Measurements from ENCODE around the gene MED12.

The MED12 gene

GRCh38 chrX:71098302-71098701 is 20.1 kb upstream of the MED12 start:
- Histone ChIP-seq H3K4me1 (peaks cover 11% of the 10 kb centered on the region), H3K36me3 (no peaks in the 10 kb centered on the region), H3K9me3 (no peaks in the 10 kb centered on the region), H3K4me3 (ENCODE audit: low read depth, low read length) (no peak overlapping the region), H3K27me3 (no peaks in the 10 kb centered on the region)
- DNase-seq, result peak; percentile 61
- TF ChIP-seq, protein P1, sequence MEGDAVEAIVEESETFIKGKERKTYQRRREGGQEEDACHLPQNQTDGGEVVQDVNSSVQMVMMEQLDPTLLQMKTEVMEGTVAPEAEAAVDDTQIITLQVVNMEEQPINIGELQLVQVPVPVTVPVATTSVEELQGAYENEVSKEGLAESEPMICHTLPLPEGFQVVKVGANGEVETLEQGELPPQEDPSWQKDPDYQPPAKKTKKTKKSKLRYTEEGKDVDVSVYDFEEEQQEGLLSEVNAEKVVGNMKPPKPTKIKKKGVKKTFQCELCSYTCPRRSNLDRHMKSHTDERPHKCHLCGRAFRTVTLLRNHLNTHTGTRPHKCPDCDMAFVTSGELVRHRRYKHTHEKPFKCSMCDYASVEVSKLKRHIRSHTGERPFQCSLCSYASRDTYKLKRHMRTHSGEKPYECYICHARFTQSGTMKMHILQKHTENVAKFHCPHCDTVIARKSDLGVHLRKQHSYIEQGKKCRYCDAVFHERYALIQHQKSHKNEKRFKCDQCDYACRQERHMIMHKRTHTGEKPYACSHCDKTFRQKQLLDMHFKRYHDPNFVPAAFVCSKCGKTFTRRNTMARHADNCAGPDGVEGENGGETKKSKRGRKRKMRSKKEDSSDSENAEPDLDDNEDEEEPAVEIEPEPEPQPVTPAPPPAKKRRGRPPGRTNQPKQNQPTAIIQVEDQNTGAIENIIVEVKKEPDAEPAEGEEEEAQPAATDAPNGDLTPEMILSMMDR (IDR thresholded peaks at IDR 0.05; ENCODE audit: low read depth, low read length), result peak; percentile 64

DNA sequence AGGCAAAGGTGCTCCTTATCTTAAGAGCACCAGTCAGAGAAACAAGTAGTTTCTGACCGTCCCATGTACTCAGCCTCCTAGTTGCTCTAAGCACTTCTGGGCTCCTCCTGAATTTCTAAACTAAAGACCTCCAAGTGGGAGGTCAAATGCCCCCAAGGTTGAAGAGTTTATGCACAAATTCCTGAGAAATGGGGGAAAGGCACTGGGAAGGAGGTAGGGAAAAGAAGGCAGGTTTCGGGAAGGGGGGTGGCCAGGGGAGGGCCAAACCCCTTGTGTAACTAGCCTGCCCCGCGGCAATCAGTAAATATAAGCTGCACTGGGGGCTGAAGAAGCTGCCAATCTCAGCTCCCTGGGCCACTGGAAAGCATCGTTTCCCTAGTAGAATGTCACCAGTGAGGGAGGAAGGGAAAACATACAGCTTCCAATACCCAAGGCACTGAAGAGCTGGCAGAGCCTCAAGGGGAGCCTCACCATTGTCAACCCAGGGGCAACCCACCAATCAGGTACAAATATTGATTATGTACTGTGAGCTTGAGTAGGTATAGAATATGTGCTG is 19.4 kb upstream of the MED12 start:
- Histone ChIP-seq H3K36me3 (no peaks in the 10 kb centered on the region), H3K4me3 (ENCODE audit: low read depth, low read length) (no peak overlapping the region), H3K27me3 (no peaks in the 10 kb centered on the region), H3K4me1 (peaks cover 11% of the 10 kb centered on the region), H3K9me3 (no peaks in the 10 kb centered on the region)
- TF ChIP-seq, protein P1 (IDR thresholded peaks at IDR 0.05; ENCODE audit: low read depth, low read length), result no peak
- no peak for DNase-seq

DNA sequence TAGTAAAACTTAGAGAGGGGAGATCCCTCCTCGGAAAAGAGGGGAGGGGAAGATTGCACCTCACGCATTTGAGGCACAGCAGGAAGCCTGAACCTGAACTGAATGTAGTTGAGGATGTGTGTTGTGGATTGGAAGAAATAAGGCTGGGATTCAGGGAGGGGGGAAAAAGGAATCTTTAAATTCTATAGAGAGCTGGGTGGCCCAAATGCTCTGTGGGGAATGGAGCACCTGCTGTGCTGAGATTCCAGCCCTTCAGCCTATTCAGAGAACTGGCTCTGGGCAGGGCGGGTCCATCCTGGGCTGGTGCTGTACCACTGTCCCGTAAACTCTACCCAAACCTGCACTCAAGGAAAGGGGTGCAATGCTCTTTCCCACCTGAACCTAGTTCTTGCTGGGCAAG is 18.7 kb upstream of the MED12 start:
- Histone ChIP-seq H3K27me3 (no peaks in the 10 kb centered on the region), H3K36me3 (no peaks in the 10 kb centered on the region), H3K4me1 (peaks cover 13% of the 10 kb centered on the region), H3K4me3 (ENCODE audit: low read depth, low read length) (no peak overlapping the region), H3K9me3 (no peaks in the 10 kb centered on the region)
- DNase-seq, result no peak
- TF ChIP-seq, protein P1 (IDR thresholded peaks at IDR 0.05; ENCODE audit: low read depth, low read length), result no peak

DNA sequence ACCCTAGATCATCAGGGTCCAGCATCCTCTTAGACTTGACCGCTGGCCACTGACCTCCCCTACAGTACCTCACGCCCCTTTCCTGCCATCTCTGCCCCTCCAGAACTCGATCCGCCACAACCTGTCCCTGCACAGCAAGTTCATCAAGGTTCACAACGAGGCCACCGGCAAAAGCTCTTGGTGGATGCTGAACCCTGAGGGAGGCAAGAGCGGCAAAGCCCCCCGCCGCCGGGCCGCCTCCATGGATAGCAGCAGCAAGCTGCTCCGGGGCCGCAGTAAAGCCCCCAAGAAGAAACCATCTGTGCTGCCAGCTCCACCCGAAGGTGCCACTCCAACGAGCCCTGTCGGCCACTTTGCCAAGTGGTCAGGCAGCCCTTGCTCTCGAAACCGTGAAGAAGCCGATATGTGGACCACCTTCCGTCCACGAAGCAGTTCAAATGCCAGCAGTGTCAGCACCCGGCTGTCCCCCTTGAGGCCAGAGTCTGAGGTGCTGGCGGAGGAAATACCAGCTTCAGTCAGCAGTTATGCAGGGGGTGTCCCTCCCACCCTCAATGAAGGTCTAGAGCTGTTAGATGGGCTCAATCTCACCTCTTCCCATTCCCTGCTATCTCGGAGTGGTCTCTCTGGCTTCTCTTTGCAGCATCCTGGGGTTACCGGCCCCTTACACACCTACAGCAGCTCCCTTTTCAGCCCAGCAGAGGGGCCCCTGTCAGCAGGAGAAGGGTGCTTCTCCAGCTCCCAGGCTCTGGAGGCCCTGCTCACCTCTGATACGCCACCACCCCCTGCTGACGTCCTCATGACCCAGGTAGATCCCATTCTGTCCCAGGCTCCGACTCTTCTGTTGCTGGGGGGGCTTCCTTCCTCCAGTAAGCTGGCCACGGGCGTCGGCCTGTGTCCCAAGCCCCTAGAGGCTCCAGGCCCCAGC is 17.6 kb upstream of the MED12 start:
- no peaks in the 10 kb centered on the region for H3K27me3 ChIP-seq
- no peak for DNase-seq
- TF ChIP-seq, protein P1 (IDR thresholded peaks at IDR 0.05; ENCODE audit: low read depth, low read length), result 0 out of 2 replicates have a peak, but pooled peaks have one; percentile 3
- H3K4me3 ChIP-seq (ENCODE audit: low read depth, low read length), result no peak overlapping the region
- peaks cover 13% of the 10 kb centered on the region for H3K4me1 ChIP-seq
- H3K36me3 ChIP-seq, result no peaks in the 10 kb centered on the region
- H3K9me3 ChIP-seq, result no peaks in the 10 kb centered on the region

- Histone ChIP-seq H3K4me3 (ENCODE audit: low read depth, low read length) (no peak overlapping the region), H3K27me3 (no peaks in the 10 kb centered on the region), H3K4me1 (peaks cover 14% of the 10 kb centered on the region), H3K36me3 (no peaks in the 10 kb centered on the region), H3K9me3 (no peaks in the 10 kb centered on the region)
- TF ChIP-seq, protein P1 (IDR thresholded peaks at IDR 0.05; ENCODE audit: low read depth, low read length), result no peak
- peak; percentile 27 for DNase-seq
Measured at GRCh38 chrX:71102292-71102691, 16.1 kb upstream of the MED12 start.
